IMR-90 (cell line): ENCODE results near the gene SRRD.

Experiments used
- RAD21 ChIP-seq: IDR thresholded peaks from 2 replicates; pipeline ENCODE4 v1.6.1; 2012; ENCODE audit warnings: low read length, improper control_type of control experiment
- RFX5 ChIP-seq: IDR thresholded peaks from 2 replicates; pipeline ENCODE4 v1.8.0; 2012; ENCODE audit warnings: low read depth, mild to moderate bottlenecking, low read length, moderate library complexity
- SMC3 ChIP-seq: fragments of 150-350 bp; IDR thresholded peaks from 2 replicates; pipeline ENCODE4 v1.6.1; 2016; ENCODE audit warnings: low read depth, mild to moderate bottlenecking, antibody characterized with exemption, low read length, moderate library complexity
- TF ChIP-seq, protein P1 (sequence below): conservative IDR thresholded peaks from 2 replicates; pipeline ENCODE4 v1.5.1; 2012; ENCODE audit warnings: mild to moderate bottlenecking, low read depth, low read length, improper control_type of control experiment

DNA sequence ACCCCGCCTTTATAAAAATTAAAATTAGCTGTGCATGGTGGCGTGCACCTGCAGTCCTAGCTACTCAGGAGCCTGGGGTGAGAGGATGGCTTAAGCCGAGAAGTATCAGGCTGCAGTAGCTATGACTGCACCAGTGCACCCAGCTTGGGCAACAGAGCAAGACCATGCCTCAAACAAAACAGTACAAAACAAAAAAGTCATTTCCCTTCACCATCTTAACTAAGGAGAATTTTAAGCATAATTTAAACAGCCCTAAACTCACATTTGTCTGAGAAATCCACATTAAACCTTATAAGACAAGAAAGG lies 51.9 kb downstream of the SRRD start:
- TF ChIP-seq SMC3: no peak
- TF ChIP-seq RFX5: no peak
- TF ChIP-seq RAD21: no peak
- TF ChIP-seq, protein P1, sequence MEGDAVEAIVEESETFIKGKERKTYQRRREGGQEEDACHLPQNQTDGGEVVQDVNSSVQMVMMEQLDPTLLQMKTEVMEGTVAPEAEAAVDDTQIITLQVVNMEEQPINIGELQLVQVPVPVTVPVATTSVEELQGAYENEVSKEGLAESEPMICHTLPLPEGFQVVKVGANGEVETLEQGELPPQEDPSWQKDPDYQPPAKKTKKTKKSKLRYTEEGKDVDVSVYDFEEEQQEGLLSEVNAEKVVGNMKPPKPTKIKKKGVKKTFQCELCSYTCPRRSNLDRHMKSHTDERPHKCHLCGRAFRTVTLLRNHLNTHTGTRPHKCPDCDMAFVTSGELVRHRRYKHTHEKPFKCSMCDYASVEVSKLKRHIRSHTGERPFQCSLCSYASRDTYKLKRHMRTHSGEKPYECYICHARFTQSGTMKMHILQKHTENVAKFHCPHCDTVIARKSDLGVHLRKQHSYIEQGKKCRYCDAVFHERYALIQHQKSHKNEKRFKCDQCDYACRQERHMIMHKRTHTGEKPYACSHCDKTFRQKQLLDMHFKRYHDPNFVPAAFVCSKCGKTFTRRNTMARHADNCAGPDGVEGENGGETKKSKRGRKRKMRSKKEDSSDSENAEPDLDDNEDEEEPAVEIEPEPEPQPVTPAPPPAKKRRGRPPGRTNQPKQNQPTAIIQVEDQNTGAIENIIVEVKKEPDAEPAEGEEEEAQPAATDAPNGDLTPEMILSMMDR: no peak
